GM12878 (cell line): Measurements from ENCODE around the gene KIAA0825. TPM values are rescaled to one million over a fixed set of nuclear protein-coding genes. Genes with fewer than 3 reads are reported as not detected.

Source experiments
- BACH1 ChIP-seq: fragments of 450-650 bp; IDR thresholded peaks from 2 replicates; pipeline ENCODE4 v1.6.1; 2017; ENCODE audit warnings: mild to moderate bottlenecking, borderline replicate concordance
- EGR1 ChIP-seq, 2 experiments: IDR thresholded peaks; 1 replicate in 1 of 2; 2 replicates in 1 of 2; pipeline ENCODE4 v1.6.1; 2011 to 2012; ENCODE audit warnings: low read depth in 2 of 2, low read length in 2 of 2, borderline replicate concordance in 1 of 2, mild to moderate bottlenecking in 1 of 2, moderate library complexity in 1 of 2
- ETV6 ChIP-seq, 2 experiments: fragments of 450-650 bp in 1 of 2; IDR thresholded peaks in 1 of 2; conservative IDR thresholded peaks in 1 of 2; 2 replicates each; pipeline ENCODE4 v1.6.1; 2014; ENCODE audit warnings: antibody characterized with exemption in 1 of 2, borderline replicate concordance in 1 of 2, low read depth in 1 of 2, mild to moderate bottlenecking in 1 of 2, moderate library complexity in 1 of 2
- GATAD2B ChIP-seq: fragments of 450-650 bp; conservative IDR thresholded peaks from 2 replicates; pipeline ENCODE4 v1.6.1; 2017; ENCODE audit warnings: low read depth, mild to moderate bottlenecking, moderate library complexity
- HCFC1 ChIP-seq: fragments of 150-350 bp; IDR thresholded peaks from 2 replicates; pipeline ENCODE4 v1.6.1; 2014; ENCODE audit warnings: low read length
- NBN ChIP-seq: fragments of 450-650 bp; IDR thresholded peaks from 2 replicates; pipeline ENCODE4 v1.6.1; 2016
- NR2C2 ChIP-seq: IDR thresholded peaks from 2 replicates; pipeline ENCODE4 v1.6.1; 2011; ENCODE audit warnings: borderline replicate concordance, low read depth; ENCODE audit not compliant: control insufficient read depth, insufficient read length
- NR2F1 ChIP-seq: fragments of 450-650 bp; conservative IDR thresholded peaks from 2 replicates; pipeline ENCODE4 v1.6.1; 2017; ENCODE audit warnings: mild to moderate bottlenecking
- POU2F2 ChIP-seq: IDR thresholded peaks from 3 replicates; pipeline ENCODE4 v1.6.1; 2011; ENCODE audit warnings: low read depth, mild to moderate bottlenecking, low read length, borderline replicate concordance
- RB1 ChIP-seq: fragments of 450-650 bp; formaldehyde crosslinking; IDR thresholded peaks from 2 replicates; pipeline ENCODE4 v1.6.1; 2017; ENCODE audit warnings: mild to moderate bottlenecking, borderline replicate concordance
- SREBF1 ChIP-seq: IDR thresholded peaks from 2 replicates; pipeline ENCODE4 v1.6.1; 2012; ENCODE audit warnings: mild to moderate bottlenecking, low read length
- ZBTB40 ChIP-seq: fragments of 450-650 bp; IDR thresholded peaks from 2 replicates; pipeline ENCODE4 v1.6.1; 2016; ENCODE audit warnings: mild to moderate bottlenecking, moderate library complexity, borderline replicate concordance
- ZSCAN29 ChIP-seq: fragments of 450-650 bp; IDR thresholded peaks from 2 replicates; pipeline ENCODE4 v1.6.1; 2017; ENCODE audit warnings: mild to moderate bottlenecking, moderate library complexity
- polyA plus RNA-seq, 11 experiments: library from polyadenylated mRNA; depleted of rRNA in 4 of 11; unstranded in 6 of 11; stranded (reverse) in 5 of 11; fragments of >200 nt; fragmentation: Nextera tagmentation in 4 of 11; fragmentation: Illumina TruSeq in 1 of 11; extraction: Ambion mirVana in 4 of 11; extraction: Trizol in 1 of 11; gene quantifications; 1 replicate in 1 of 11; 2 replicates in 10 of 11; pipeline versions ENCODE4 v1.2.1 to v1.2.3, GENCODE V29; 2011 to 2016; ENCODE audit warnings: inconsistent platforms in 2 of 11, missing spikeins in 2 of 11, low read depth in 1 of 11
- total RNA-seq, 4 experiments: library from RNA; depleted of rRNA in 3 of 4; stranded (reverse); fragments of >200 nt in 3 of 4; fragmentation: Illumina TruSeq in 1 of 4; extraction: Trizol in 1 of 4; gene quantifications; 2 replicates each; pipeline versions ENCODE4 v1.2.1 to v1.2.3, GENCODE V29; 2013 to 2021
- TF ChIP-seq, protein P1 (sequence below): IDR thresholded peaks from 2 replicates; pipeline ENCODE4 v1.6.1; 2012; ENCODE audit warnings: improper control_type of control experiment, low read depth, low read length; ENCODE audit not compliant: insufficient replicate concordance

Gene KIAA0825
- total and polyA plus RNA-seq, 10 of the 15 experiments (the other 5 are each of a cell fraction or from before 2014, with no cell fraction given): 0.55 to 1.9 (median 1.5) TPM

DNA sequence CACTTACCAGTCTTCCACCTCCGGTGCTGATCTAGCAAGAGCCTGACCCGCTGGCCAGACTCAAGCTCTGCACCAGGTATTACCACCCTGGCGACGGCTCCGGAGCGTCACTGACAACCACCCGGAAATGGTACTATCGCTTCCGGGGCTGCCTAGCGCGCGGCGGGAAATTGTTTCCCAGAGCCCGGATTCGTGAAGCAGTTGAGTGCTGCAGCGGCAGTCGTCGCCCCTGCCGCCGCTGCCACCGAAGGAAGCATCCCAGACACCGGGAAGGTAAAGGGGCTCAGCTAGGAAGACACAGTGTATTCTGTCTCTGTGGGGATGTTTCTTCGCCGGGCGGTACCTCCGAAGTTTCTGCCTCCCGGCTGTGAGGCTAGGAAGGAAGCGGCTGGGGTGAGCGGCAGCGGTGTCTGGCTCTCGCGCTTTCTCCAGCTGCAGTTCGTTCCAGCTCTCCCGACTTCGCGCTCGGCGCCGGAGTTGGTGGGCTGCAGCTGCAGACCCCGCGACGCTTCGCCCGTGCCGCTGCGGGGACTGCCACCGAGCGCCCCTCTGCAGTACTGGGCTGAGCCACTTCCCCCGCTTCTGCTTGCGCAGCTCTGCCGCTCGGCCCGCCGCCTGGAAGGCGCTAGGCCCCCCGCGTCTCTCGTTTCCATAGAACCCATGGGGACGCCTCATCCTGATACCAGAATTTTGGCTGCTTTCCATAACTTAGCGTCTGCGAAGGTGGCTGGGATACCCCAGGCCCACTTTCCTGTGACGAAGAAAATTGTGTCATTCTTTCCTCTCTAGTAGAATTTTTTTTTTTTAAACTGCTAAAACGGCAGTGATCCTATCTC lies at the start of gene KIAA0825, which contains the start of gene SLF1 (continued):
- TF ChIP-seq NR2C2 (peak; percentile 90), GATAD2B (peak; percentile 46; the same call in 1 of the 2 replicates), POU2F2 (peak; percentile 71; the same call in 2 of the 3 replicates), RB1 (peak; percentile 99; the same call in 1 of the 2 replicates), SREBF1 (peak; percentile 93), NR2F1 (0 out of 2 replicates have a peak, but pooled peaks have one; percentile 26), ETV6 (conservative IDR thresholded peaks at IDR 0.05 in 1 of 2, IDR thresholded peaks at IDR 0.05 in 1 of 2; ENCODE audit: borderline replicate concordance in 1 of 2, low read depth in 1 of 2) (peak in 1 of 2 experiments; percentile 63; a peak in 2 of 4 replicates), EGR1 (IDR thresholded peaks at IDR 0.05; ENCODE audit: borderline replicate concordance in 1 of 2, low read depth in 2 of 2, low read length in 2 of 2) (peak; percentile 25 to 88; a peak in 2 of 3 replicates), BACH1 (0 out of 2 replicates have a peak, but pooled peaks have one; percentile 28), ZSCAN29 (peak; percentile 70; the same call in 1 of the 2 replicates), HCFC1 (peak; percentile 82), ZBTB40 (peak; percentile 99), NBN (peak; percentile 79; the same call in 1 of the 2 replicates)
- TF ChIP-seq, protein P1, sequence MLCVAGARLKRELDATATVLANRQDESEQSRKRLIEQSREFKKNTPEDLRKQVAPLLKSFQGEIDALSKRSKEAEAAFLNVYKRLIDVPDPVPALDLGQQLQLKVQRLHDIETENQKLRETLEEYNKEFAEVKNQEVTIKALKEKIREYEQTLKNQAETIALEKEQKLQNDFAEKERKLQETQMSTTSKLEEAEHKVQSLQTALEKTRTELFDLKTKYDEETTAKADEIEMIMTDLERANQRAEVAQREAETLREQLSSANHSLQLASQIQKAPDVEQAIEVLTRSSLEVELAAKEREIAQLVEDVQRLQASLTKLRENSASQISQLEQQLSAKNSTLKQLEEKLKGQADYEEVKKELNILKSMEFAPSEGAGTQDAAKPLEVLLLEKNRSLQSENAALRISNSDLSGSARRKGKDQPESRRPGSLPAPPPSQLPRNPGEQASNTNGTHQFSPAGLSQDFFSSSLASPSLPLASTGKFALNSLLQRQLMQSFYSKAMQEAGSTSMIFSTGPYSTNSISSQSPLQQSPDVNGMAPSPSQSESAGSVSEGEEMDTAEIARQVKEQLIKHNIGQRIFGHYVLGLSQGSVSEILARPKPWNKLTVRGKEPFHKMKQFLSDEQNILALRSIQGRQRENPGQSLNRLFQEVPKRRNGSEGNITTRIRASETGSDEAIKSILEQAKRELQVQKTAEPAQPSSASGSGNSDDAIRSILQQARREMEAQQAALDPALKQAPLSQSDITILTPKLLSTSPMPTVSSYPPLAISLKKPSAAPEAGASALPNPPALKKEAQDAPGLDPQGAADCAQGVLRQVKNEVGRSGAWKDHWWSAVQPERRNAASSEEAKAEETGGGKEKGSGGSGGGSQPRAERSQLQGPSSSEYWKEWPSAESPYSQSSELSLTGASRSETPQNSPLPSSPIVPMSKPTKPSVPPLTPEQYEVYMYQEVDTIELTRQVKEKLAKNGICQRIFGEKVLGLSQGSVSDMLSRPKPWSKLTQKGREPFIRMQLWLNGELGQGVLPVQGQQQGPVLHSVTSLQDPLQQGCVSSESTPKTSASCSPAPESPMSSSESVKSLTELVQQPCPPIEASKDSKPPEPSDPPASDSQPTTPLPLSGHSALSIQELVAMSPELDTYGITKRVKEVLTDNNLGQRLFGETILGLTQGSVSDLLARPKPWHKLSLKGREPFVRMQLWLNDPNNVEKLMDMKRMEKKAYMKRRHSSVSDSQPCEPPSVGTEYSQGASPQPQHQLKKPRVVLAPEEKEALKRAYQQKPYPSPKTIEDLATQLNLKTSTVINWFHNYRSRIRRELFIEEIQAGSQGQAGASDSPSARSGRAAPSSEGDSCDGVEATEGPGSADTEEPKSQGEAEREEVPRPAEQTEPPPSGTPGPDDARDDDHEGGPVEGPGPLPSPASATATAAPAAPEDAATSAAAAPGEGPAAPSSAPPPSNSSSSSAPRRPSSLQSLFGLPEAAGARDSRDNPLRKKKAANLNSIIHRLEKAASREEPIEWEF: no peak
